Keratinocyte (primary cell): Measurements from ENCODE around the gene LENG1. TPM values are rescaled to one million over a fixed set of nuclear protein-coding genes. Genes with fewer than 3 reads are reported as not detected.

Experiments
- DNase-seq: peaks from one replicate; pipeline ENCODE4 v3.0.0-alpha.2; 2011; ENCODE audit warnings: low read depth, missing footprints, low spot score
- FAIRE-seq: peaks from 2 replicates; lab custom pipeline; 2011; peaks lifted over from hg19 to GRCh38; lab: Jason Lieb, UNC
- H2AFZ ChIP-seq: 2 replicates; pipeline ENCODE4 v1.6.0; 2012; ENCODE audit warnings: low read length, control low read depth, inconsistent platforms; ENCODE audit not compliant: control insufficient read depth
- H3K27ac ChIP-seq: 2 replicates; pipeline ENCODE4 v1.5.1; 2011; ENCODE audit warnings: low read length; ENCODE audit not compliant: control insufficient read depth, insufficient read depth
- H3K27me3 ChIP-seq: 3 replicates; pipeline ENCODE4 v1.6.0; 2011; ENCODE audit warnings: low read length; ENCODE audit not compliant: control insufficient read depth, insufficient read depth; ENCODE audit errors: extremely low read depth
- H3K36me3 ChIP-seq, 2 experiments: 2 replicates in 1 of 2; 3 replicates in 1 of 2; pipeline ENCODE4 v1.5.1; 2011; ENCODE audit warnings: low read length in 2 of 2, mild to moderate bottlenecking in 1 of 2; ENCODE audit not compliant: control insufficient read depth in 2 of 2, insufficient read depth in 2 of 2; ENCODE audit errors: extremely low read depth in 1 of 2
- H3K4me1 ChIP-seq: 3 replicates; pipeline ENCODE4 v1.5.1; 2011; ENCODE audit warnings: low read length; ENCODE audit not compliant: control insufficient read depth, insufficient read depth; ENCODE audit errors: extremely low read depth
- H3K4me2 ChIP-seq: 3 replicates; pipeline ENCODE4 v1.6.0; 2011; ENCODE audit warnings: low read depth, low read length; ENCODE audit not compliant: control insufficient read depth, insufficient read depth; ENCODE audit errors: extremely low read depth
- H3K4me3 ChIP-seq, 3 experiments: fragments of 200-600 bp in 1 of 3; sonication (generic) in 1 of 3; 2 replicates in 2 of 3; 3 replicates in 1 of 3; pipeline ENCODE4 v1.5.1; 2011 to 2016; ENCODE audit warnings: low read length in 3 of 3, mild to moderate bottlenecking in 3 of 3, control low read depth in 2 of 3, inconsistent platforms in 1 of 3, low read depth in 1 of 3, mixed read lengths in 1 of 3, mixed run types in 1 of 3, moderate library complexity in 1 of 3; ENCODE audit not compliant: control insufficient read depth in 2 of 3, insufficient read depth in 2 of 3; ENCODE audit errors: extremely low read depth in 1 of 3
- H3K79me2 ChIP-seq: 2 replicates; pipeline ENCODE4 v1.6.0; 2012; ENCODE audit warnings: low read length; ENCODE audit not compliant: control insufficient read depth, insufficient read depth
- H3K9ac ChIP-seq: 3 replicates; pipeline ENCODE4 v1.6.0; 2011; ENCODE audit warnings: low read length; ENCODE audit not compliant: control insufficient read depth, insufficient read depth; ENCODE audit errors: extremely low read depth
- H3K9me1 ChIP-seq: 3 replicates; pipeline ENCODE4 v1.6.0; 2011; ENCODE audit warnings: low read length; ENCODE audit not compliant: control insufficient read depth, insufficient read depth; ENCODE audit errors: extremely low read depth
- H3K9me3 ChIP-seq: 2 replicates; pipeline ENCODE4 v1.5.1; 2012; ENCODE audit warnings: low read depth, low read length; ENCODE audit not compliant: control insufficient read depth
- H4K20me1 ChIP-seq: 3 replicates; pipeline ENCODE4 v1.6.0; 2011; ENCODE audit warnings: low read length; ENCODE audit not compliant: control insufficient read depth, insufficient read depth; ENCODE audit errors: extremely low read depth
- CTCF ChIP-seq, 3 experiments: IDR thresholded peaks in 1 of 3; conservative IDR thresholded peaks in 1 of 3; optimal IDR thresholded peaks in 1 of 3; 2 replicates in 2 of 3; 3 replicates in 1 of 3; pipeline versions ENCODE3 to v1.5.1; 2011; ENCODE audit warnings: low read length in 3 of 3, mild to moderate bottlenecking in 3 of 3, moderate library complexity in 2 of 3, control low read depth in 1 of 3, inconsistent platforms in 1 of 3; ENCODE audit not compliant: insufficient read depth in 2 of 3; ENCODE audit errors: extremely low read depth in 1 of 3
- EZH2 ChIP-seq: IDR thresholded peaks from one replicate; pipeline ENCODE4 v1.6.1; 2012; ENCODE audit warnings: inconsistent platforms, mild to moderate bottlenecking, low read length, moderate library complexity
- dilution Hi-C: fragments of 300-500 bp; cut with MboI; formaldehyde crosslinking; loops from one replicate; pipeline ENCODE4 v1.7.0; 2020; ENCODE audit warnings: low sequenced_read_pairs; ENCODE audit not compliant: extremely low pct_ligation_motif_present
- polyA plus RNA-seq, 5 experiments: library from polyadenylated mRNA; depleted of rRNA in 3 of 5; stranded (reverse) in 3 of 5; stranded (forward) in 1 of 5; unstranded in 1 of 5; fragments of >200 nt; gene quantifications; 1 replicate in 1 of 5; 2 replicates in 3 of 5; 3 replicates in 1 of 5; pipeline versions ENCODE4 v1.2.1 to v1.2.3, GENCODE V29; 2011 to 2012; ENCODE audit warnings: missing spikeins in 2 of 5, low read depth in 1 of 5, low replicate concordance in 1 of 5

The LENG1 gene
- polyA plus RNA-seq, 1 donor (not counting 4 experiments of a cell fraction or from before 2014, with no cell fraction given), result 3.4 TPM

- Histone ChIP-seq H3K9me1 (no peaks in the 10 kb centered on the region), H3K27me3 (no peaks in the 10 kb centered on the region), H3K27ac (no peak overlapping the region), H3K4me2 (no peak overlapping the region), H3K4me3 (no peak overlapping the region), H2AFZ (no peak overlapping the region), H3K9me3 (no peaks in the 10 kb centered on the region), H3K9ac (no peak overlapping the region), H4K20me1 (peaks cover 9% of the 10 kb centered on the region), H3K79me2 (peaks cover 1% of the 10 kb centered on the region), H3K36me3 (peaks cover 47 to 54% of the 10 kb centered on the region in 2 experiments), H3K4me1 (peaks cover under 1% of the 10 kb centered on the region)
- DNase-seq, result no peak
- dilution Hi-C loops, result no loop called here
- TF ChIP-seq CTCF (optimal IDR thresholded peaks at IDR 0.05 in 1 of 3, IDR thresholded peaks at IDR 0.05 in 1 of 3, conservative IDR thresholded peaks at IDR 0.05 in 1 of 3; ENCODE audit: extremely low read depth in 1 of 3, insufficient read depth in 2 of 3, low read length in 3 of 3) (no peak), EZH2 (no peak)
- no peak for FAIRE-seq
Measured at GRCh38 chr19:54152878-54153524, 6.5 kb downstream of the LENG1 start.

- Histone ChIP-seq H3K9me3 (no peaks in the 10 kb centered on the region), H3K79me2 (no peaks in the 10 kb centered on the region), H3K4me2 (no peak overlapping the region), H4K20me1 (peaks cover 9% of the 10 kb centered on the region), H3K4me1 (no peaks in the 10 kb centered on the region), H3K27ac (no peak overlapping the region), H2AFZ (no peak overlapping the region), H3K36me3 (peaks cover 42 to 55% of the 10 kb centered on the region in 2 experiments), H3K27me3 (no peaks in the 10 kb centered on the region), H3K9me1 (no peaks in the 10 kb centered on the region), H3K9ac (no peak overlapping the region), H3K4me3 (no peak overlapping the region)
- dilution Hi-C loops, result no loop called here
- TF ChIP-seq EZH2 (no peak), CTCF (optimal IDR thresholded peaks at IDR 0.05 in 1 of 3, IDR thresholded peaks at IDR 0.05 in 1 of 3, conservative IDR thresholded peaks at IDR 0.05 in 1 of 3; ENCODE audit: extremely low read depth in 1 of 3, insufficient read depth in 2 of 3, low read length in 3 of 3) (no peak)
- DNase-seq, result no peak
- FAIRE-seq, result no peak
Measured at GRCh38 chr19:54152267-54152666, 7.3 kb downstream of the LENG1 start.
